ENCODE results near the gene PACSIN3. TPM values are rescaled to one million over a fixed set of nuclear protein-coding genes. Genes with fewer than 3 reads are reported as not detected.

The PACSIN3 gene
- total RNA-seq, 1 experiment from 2014 or later, result 113 TPM

GRCh38 chr11:47148270-47148669 lies 38.0 kb downstream of the PACSIN3 start:
- BruUV-seq (replicated peaks), result no TSS peak
- no peaks in the 10 kb centered on the region for H3K27me3 ChIP-seq (ENCODE audit: insufficient read depth, low read depth)
- ChIA-PET CTCF (no interaction called here), POLR2A (ENCODE audit: unreplicated experiment) (no interaction called here)
- 0 out of 2 replicates have a peak, but pooled peaks cover 5% of the 10 kb centered on the region for H3F3A ChIP-seq (ENCODE audit: insufficient read depth, low read depth)
- TF ChIP-seq EZH2 (IDR thresholded peaks at IDR 0.05; ENCODE audit: low read depth) (no peak), CTCF (conservative IDR thresholded peaks at IDR 0.05) (no peak)
- H3K79me2 ChIP-seq (ENCODE audit: low read depth), result no peaks in the 10 kb centered on the region
- H3K4me3 ChIP-seq, result no peak overlapping the region
- no peak overlapping the region for H3K27ac ChIP-seq
- intact Hi-C loops (cut with micrococcal nuclease; ENCODE audit: unreplicated experiment), result no loop called here
- no peaks in the 10 kb centered on the region for H3K9me3 ChIP-seq (ENCODE audit: insufficient read depth, low read depth)
- H4K20me1 ChIP-seq (ENCODE audit: insufficient read depth), result no peaks in the 10 kb centered on the region; the same call in 1 of the 2 replicates
- no peaks in the 10 kb centered on the region for H3K36me3 ChIP-seq (ENCODE audit: low read depth)
- H3K9me2 ChIP-seq (ENCODE audit: insufficient read depth), result no peaks in the 10 kb centered on the region
- 0 out of 2 replicates have a peak, but pooled peaks cover 6% of the 10 kb centered on the region for H3K4me1 ChIP-seq (replicated peaks; ENCODE audit: insufficient read depth)
- no peak overlapping the region for H3K4me2 ChIP-seq
- DNase-seq, result peak in 1 of 2 experiments; percentile 25
- H2AFZ ChIP-seq, result no peak overlapping the region

GRCh38 chr11:47147681-47148080 lies 38.6 kb downstream of the PACSIN3 start:
- no peaks in the 10 kb centered on the region for H3K36me3 ChIP-seq (ENCODE audit: low read depth)
- H3K4me1 ChIP-seq (replicated peaks; ENCODE audit: insufficient read depth), result 0 out of 2 replicates have a peak, but pooled peaks cover 9% of the 10 kb centered on the region
- no peak for DNase-seq
- no peaks in the 10 kb centered on the region for H3K27me3 ChIP-seq (ENCODE audit: insufficient read depth, low read depth)
- CTCF ChIA-PET, result no interaction called here
- H3F3A ChIP-seq (ENCODE audit: insufficient read depth, low read depth), result peaks cover 3% of the 10 kb centered on the region; the same call in 1 of the 2 replicates
- H2AFZ ChIP-seq, result no peak overlapping the region
- H3K9me3 ChIP-seq (ENCODE audit: insufficient read depth, low read depth), result no peaks in the 10 kb centered on the region
- H3K4me2 ChIP-seq, result no peak overlapping the region
- POLR2A ChIA-PET (ENCODE audit: unreplicated experiment), result no interaction called here
- H3K79me2 ChIP-seq (ENCODE audit: low read depth), result no peaks in the 10 kb centered on the region
- no peak overlapping the region for H3K27ac ChIP-seq
- BruUV-seq (replicated peaks), result no TSS peak
- intact Hi-C loops (cut with micrococcal nuclease; ENCODE audit: unreplicated experiment), result no loop called here
- no peak overlapping the region for H3K4me3 ChIP-seq
- no peaks in the 10 kb centered on the region; the same call in 1 of the 2 replicates for H4K20me1 ChIP-seq (ENCODE audit: insufficient read depth)
- TF ChIP-seq CTCF (conservative IDR thresholded peaks at IDR 0.05) (no peak), EZH2 (IDR thresholded peaks at IDR 0.05; ENCODE audit: low read depth) (no peak)
- no peaks in the 10 kb centered on the region for H3K9me2 ChIP-seq (ENCODE audit: insufficient read depth)

GRCh38 chr11:47147250-47147649 lies 39.0 kb downstream of the PACSIN3 start:
- H2AFZ ChIP-seq, result no peak overlapping the region
- H3F3A ChIP-seq (ENCODE audit: insufficient read depth, low read depth), result peaks cover 3% of the 10 kb centered on the region; the same call in 1 of the 2 replicates
- intact Hi-C loops (cut with micrococcal nuclease; ENCODE audit: unreplicated experiment), result no loop called here
- no peaks in the 10 kb centered on the region; the same call in 1 of the 2 replicates for H4K20me1 ChIP-seq (ENCODE audit: insufficient read depth)
- H3K4me1 ChIP-seq (replicated peaks; ENCODE audit: insufficient read depth), result 0 out of 2 replicates have a peak, but pooled peaks cover 9% of the 10 kb centered on the region
- H3K27ac ChIP-seq, result no peak overlapping the region
- POLR2A ChIA-PET (ENCODE audit: unreplicated experiment), result no interaction called here
- no peak for DNase-seq
- H3K4me2 ChIP-seq, result no peak overlapping the region
- no peak overlapping the region for H3K4me3 ChIP-seq
- no peaks in the 10 kb centered on the region for H3K36me3 ChIP-seq (ENCODE audit: low read depth)
- H3K79me2 ChIP-seq (ENCODE audit: low read depth), result no peaks in the 10 kb centered on the region
- no peaks in the 10 kb centered on the region for H3K27me3 ChIP-seq (ENCODE audit: insufficient read depth, low read depth)
- H3K9me3 ChIP-seq (ENCODE audit: insufficient read depth, low read depth), result no peaks in the 10 kb centered on the region
- H3K9me2 ChIP-seq (ENCODE audit: insufficient read depth), result no peaks in the 10 kb centered on the region
- CTCF ChIA-PET, result interaction anchor here (0.6 kb wide), 1 partner anchor 265 kb away, joined by 3 read pairs; no protein-coding TSS in a partner anchor
- TF ChIP-seq CTCF (conservative IDR thresholded peaks at IDR 0.05) (no peak), EZH2 (IDR thresholded peaks at IDR 0.05; ENCODE audit: low read depth) (no peak)
- BruUV-seq (replicated peaks), result no TSS peak
